Coronary artery (tissue), 2 donors: Measurements from ENCODE around the gene RANBP3.

ENCODE experiments used
- DNase-seq: peaks from one replicate; pipeline ENCODE4 v3.0.0-alpha.2; 2017; ENCODE audit warnings: low spot score
- H3K27ac ChIP-seq, 2 donors: fragments of 200-600 bp; sonication (generic); one replicate each; pipeline ENCODE4 v1.5.1; 2016 to 2019
- H3K4me3 ChIP-seq: fragments of 200-600 bp; sonication (generic); 2 replicates; pipeline ENCODE4 v1.5.1; 2016; ENCODE audit warnings: mild to moderate bottlenecking, moderate library complexity
- TF ChIP-seq, protein P1 (sequence below): fragments of 200-600 bp; sonication (generic); IDR thresholded peaks from one replicate; pipeline ENCODE4 v1.5.1; 2019; ENCODE audit warnings: antibody characterized with exemption

Gene RANBP3

DNA sequence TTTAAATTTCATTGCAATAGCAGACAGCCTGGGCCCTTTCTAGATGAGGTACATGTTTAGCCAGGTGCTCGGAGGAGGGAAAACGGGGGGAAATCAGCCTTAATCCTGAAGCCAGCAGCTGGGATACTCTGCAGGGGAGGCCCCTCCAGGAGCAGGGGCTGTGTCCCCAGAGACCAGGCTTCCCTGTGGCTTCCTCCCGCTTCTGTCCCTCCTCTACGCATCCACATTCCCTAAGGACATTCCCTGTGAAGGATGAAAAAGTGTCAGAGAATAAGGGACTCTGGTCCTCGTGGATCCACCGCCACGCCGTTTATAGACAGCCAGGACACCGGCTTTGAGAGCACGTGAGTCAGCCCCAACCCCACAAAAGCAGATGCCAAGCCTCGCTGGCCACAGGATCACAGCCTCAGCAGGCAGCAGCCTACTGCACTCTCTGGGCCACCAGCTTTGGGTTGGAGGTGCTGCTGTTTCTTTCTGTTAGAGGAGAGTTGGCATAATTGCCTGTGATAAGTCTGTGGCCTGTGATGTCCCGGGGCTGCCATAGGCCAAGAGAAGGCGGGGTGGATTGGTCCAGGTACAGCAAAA lies 36.7 kb upstream of the RANBP3 start:
- Histone ChIP-seq H3K4me3 (no peak overlapping the region), H3K27ac (no peak overlapping the region)
- TF ChIP-seq, protein P1, sequence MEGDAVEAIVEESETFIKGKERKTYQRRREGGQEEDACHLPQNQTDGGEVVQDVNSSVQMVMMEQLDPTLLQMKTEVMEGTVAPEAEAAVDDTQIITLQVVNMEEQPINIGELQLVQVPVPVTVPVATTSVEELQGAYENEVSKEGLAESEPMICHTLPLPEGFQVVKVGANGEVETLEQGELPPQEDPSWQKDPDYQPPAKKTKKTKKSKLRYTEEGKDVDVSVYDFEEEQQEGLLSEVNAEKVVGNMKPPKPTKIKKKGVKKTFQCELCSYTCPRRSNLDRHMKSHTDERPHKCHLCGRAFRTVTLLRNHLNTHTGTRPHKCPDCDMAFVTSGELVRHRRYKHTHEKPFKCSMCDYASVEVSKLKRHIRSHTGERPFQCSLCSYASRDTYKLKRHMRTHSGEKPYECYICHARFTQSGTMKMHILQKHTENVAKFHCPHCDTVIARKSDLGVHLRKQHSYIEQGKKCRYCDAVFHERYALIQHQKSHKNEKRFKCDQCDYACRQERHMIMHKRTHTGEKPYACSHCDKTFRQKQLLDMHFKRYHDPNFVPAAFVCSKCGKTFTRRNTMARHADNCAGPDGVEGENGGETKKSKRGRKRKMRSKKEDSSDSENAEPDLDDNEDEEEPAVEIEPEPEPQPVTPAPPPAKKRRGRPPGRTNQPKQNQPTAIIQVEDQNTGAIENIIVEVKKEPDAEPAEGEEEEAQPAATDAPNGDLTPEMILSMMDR, result no peak
- DNase-seq, result no peak

GRCh38 chr19:6012426-6013170 lies 34.7 kb upstream of the RANBP3 start:
- DNase-seq, result no peak
- H3K4me3 ChIP-seq, result no peak overlapping the region
- TF ChIP-seq, protein P1, result no peak
- H3K27ac ChIP-seq, result no peak overlapping the region

- H3K27ac ChIP-seq, result no peak overlapping the region
- H3K4me3 ChIP-seq, result no peak overlapping the region
- TF ChIP-seq, protein P1, result no peak
- no peak for DNase-seq
Observed at GRCh38 chr19:6011794-6012193, 33.9 kb upstream of the RANBP3 start.

DNA sequence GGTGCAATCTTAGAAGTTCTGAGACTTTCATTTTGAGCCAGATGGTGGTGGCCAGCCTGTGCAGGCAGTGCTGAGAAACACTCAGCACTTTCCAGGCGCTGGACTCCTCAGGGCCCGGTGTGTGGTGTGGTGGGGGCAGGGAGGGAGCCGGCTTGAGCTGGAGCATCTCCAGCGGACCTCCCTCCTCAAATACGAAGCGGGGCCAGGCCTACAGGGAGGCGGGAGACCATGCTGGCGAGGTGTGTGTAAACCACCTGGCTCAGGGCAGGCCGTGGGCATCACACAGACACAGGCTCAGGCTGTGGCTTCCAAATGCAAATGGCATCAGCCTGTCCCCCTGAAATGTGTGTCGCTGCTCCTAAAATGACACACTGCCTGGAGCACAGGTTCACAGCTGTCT lies 33.3 kb upstream of the RANBP3 start:
- no peak overlapping the region for H3K4me3 ChIP-seq
- no peak for DNase-seq
- H3K27ac ChIP-seq, result no peak overlapping the region
- TF ChIP-seq, protein P1, result no peak

- DNase-seq, result no peak
- TF ChIP-seq, protein P1, result no peak
- Histone ChIP-seq H3K27ac (no peak overlapping the region), H3K4me3 (no peak overlapping the region)
Observed at GRCh38 chr19:6010107-6010506, 32.2 kb upstream of the RANBP3 start.

DNA sequence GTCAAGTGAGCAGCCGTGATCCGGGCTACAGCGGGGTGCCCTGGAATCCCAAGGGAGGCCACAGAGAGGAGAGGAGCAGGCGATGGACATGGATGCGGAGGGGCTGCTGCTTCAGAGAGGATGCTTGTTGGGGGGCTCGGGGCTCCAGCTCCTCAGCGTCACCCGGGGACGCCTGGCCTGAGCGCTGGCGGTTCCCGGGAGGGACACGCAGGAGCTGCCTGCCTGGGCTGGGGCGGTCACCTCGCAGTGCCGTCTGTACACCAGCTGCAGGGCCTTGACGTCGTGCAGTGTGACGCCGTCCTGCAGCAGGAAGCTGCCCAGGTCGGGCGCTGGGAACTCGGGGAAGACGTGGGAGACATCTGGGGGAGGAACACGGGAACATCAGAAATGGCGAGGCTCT lies 29.9 kb upstream of the RANBP3 start:
- DNase-seq, result no peak

More for the DNA sequence above, 29.9 kb upstream of the RANBP3 start:
- TF ChIP-seq, protein P1, result no peak
- Histone ChIP-seq H3K4me3 (no peak overlapping the region), H3K27ac (no peak overlapping the region)
